OCI-LY3 (cell line): Measurements from ENCODE around the gene PLCB4.

Source experiments
- H2AFZ ChIP-seq: fragments of 200-600, 300-600 bp; shearing (Covaris generic); 2 replicates; pipeline ENCODE4 v1.6.0; 2014; ENCODE audit warnings: antibody characterized with exemption, low read depth, low read length
- H3K27ac ChIP-seq: fragments of 200-600, 300-600 bp; sonication (generic); 2 replicates; pipeline ENCODE4 v1.5.1; 2014; ENCODE audit warnings: mild to moderate bottlenecking, low read length, moderate library complexity, mixed read lengths
- H3K27me3 ChIP-seq: fragments of 200-600, 300-600 bp; sonication (generic); 2 replicates; pipeline ENCODE4 v1.6.1; 2014; ENCODE audit warnings: low read depth, low read length, mixed read lengths
- H3K36me3 ChIP-seq: fragments of 200-600, 300-600 bp; sonication (generic); replicated peaks from 2 replicates; pipeline ENCODE3; 2014; ENCODE audit warnings: low read depth, low read length, mixed read lengths
- H3K4me1 ChIP-seq: fragments of 300-600, 200-600 bp; sonication (generic); 2 replicates; pipeline ENCODE4 v1.6.1; 2014; ENCODE audit warnings: low read length, mixed read lengths
- H3K4me2 ChIP-seq: fragments of 200-600, 300-600 bp; sonication (generic); 2 replicates; pipeline ENCODE4 v1.6.1; 2014; ENCODE audit warnings: low read length, mixed read lengths
- H3K4me3 ChIP-seq: fragments of 300-600, 200-600 bp; sonication (generic); 2 replicates; pipeline ENCODE4 v1.5.1; 2014; ENCODE audit warnings: antibody characterized with exemption, mild to moderate bottlenecking, low read length, moderate library complexity
- H3K79me2 ChIP-seq: fragments of 300-600, 200-600 bp; shearing (Covaris generic); 2 replicates; pipeline ENCODE4 v1.6.1; 2014; ENCODE audit warnings: mild to moderate bottlenecking, low read length, mixed read lengths
- H3K9ac ChIP-seq: fragments of 300-600, 200-600 bp; shearing (Covaris generic); 2 replicates; pipeline ENCODE4 v1.6.0; 2014; ENCODE audit warnings: mild to moderate bottlenecking, low read length, moderate library complexity
- H3K9me3 ChIP-seq: fragments of 200-600, 300-600 bp; shearing (Covaris generic); 2 replicates; pipeline ENCODE4 v1.6.1; 2014; ENCODE audit warnings: low read length, mixed read lengths; ENCODE audit not compliant: insufficient read depth
- H4K20me1 ChIP-seq: fragments of 200-600, 300-600 bp; sonication (generic); 2 replicates; pipeline ENCODE4 v1.6.1; 2016; ENCODE audit warnings: low read length, mixed read lengths; ENCODE audit not compliant: insufficient read depth
- EZH2phosphoT487 ChIP-seq: fragments of 200-600 bp; shearing (Covaris generic); IDR thresholded peaks from 2 replicates; pipeline ENCODE4 v1.6.1; 2018; ENCODE audit warnings: antibody characterized with exemption, mixed run types, low read depth
- TF ChIP-seq, protein P1 (sequence below): fragments of 200-600, 300-600 bp; sonication (generic); IDR thresholded peaks from 2 replicates; pipeline ENCODE4 v1.5.1; 2014; ENCODE audit warnings: antibody characterized with exemption, low read length, low read depth

PLCB4 gene

GRCh38 chr20:9128568-9128967 lies 59.7 kb downstream of the PLCB4 start:
- TF ChIP-seq EZH2phosphoT487: no peak
- TF ChIP-seq, protein P1, sequence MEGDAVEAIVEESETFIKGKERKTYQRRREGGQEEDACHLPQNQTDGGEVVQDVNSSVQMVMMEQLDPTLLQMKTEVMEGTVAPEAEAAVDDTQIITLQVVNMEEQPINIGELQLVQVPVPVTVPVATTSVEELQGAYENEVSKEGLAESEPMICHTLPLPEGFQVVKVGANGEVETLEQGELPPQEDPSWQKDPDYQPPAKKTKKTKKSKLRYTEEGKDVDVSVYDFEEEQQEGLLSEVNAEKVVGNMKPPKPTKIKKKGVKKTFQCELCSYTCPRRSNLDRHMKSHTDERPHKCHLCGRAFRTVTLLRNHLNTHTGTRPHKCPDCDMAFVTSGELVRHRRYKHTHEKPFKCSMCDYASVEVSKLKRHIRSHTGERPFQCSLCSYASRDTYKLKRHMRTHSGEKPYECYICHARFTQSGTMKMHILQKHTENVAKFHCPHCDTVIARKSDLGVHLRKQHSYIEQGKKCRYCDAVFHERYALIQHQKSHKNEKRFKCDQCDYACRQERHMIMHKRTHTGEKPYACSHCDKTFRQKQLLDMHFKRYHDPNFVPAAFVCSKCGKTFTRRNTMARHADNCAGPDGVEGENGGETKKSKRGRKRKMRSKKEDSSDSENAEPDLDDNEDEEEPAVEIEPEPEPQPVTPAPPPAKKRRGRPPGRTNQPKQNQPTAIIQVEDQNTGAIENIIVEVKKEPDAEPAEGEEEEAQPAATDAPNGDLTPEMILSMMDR: no peak
- Histone ChIP-seq H3K4me3 (no peak overlapping the region), H4K20me1 (no peaks in the 10 kb centered on the region), H3K36me3 (no peaks in the 10 kb centered on the region), H3K4me2 (no peak overlapping the region), H3K4me1 (no peaks in the 10 kb centered on the region), H3K79me2 (no peaks in the 10 kb centered on the region), H3K9me3 (no peaks in the 10 kb centered on the region), H3K27ac (no peak overlapping the region), H2AFZ (no peak overlapping the region), H3K27me3 (no peaks in the 10 kb centered on the region), H3K9ac (no peak overlapping the region)

DNA sequence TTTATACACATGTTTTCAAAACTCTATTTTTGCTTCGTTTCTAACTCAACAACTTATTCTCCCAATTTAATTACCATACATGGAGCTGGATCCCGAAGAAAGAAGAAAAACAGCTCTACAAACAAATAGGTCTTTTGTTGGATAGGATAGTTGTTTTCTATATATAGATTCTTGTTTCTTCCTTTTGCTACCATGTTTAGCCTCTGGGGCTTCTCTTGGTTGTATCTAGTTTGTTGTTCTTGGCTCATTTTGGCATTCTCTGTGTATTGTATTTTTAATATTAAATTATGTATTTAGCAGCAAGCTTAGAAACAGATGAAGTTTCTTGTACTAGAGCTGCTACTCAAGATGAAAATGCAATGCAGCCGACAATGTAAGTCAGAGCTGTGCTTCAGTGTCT lies 60.9 kb downstream of the PLCB4 start:
- no peak overlapping the region for H3K4me3 ChIP-seq
- TF ChIP-seq, protein P1: no peak
- no peak for TF ChIP-seq EZH2phosphoT487

GRCh38 chr20:9130521-9130920 lies 61.6 kb downstream of the PLCB4 start:
- Histone ChIP-seq H3K36me3 (no peaks in the 10 kb centered on the region), H2AFZ (no peak overlapping the region), H3K4me3 (no peak overlapping the region), H3K9ac (no peak overlapping the region), H3K27me3 (no peaks in the 10 kb centered on the region), H3K4me1 (no peaks in the 10 kb centered on the region), H4K20me1 (no peaks in the 10 kb centered on the region), H3K79me2 (no peaks in the 10 kb centered on the region), H3K9me3 (no peaks in the 10 kb centered on the region), H3K4me2 (no peak overlapping the region), H3K27ac (no peak overlapping the region)
- no peak for TF ChIP-seq EZH2phosphoT487
- TF ChIP-seq, protein P1: no peak

More for the DNA sequence above, 60.9 kb downstream of the PLCB4 start:
- no peaks in the 10 kb centered on the region for H4K20me1 ChIP-seq
- no peaks in the 10 kb centered on the region for H3K79me2 ChIP-seq
- no peaks in the 10 kb centered on the region for H3K27me3 ChIP-seq
- no peak overlapping the region for H3K4me2 ChIP-seq
- no peaks in the 10 kb centered on the region for H3K9me3 ChIP-seq
- no peaks in the 10 kb centered on the region for H3K36me3 ChIP-seq
- H3K9ac ChIP-seq: no peak overlapping the region
- H2AFZ ChIP-seq: no peak overlapping the region
- no peaks in the 10 kb centered on the region for H3K4me1 ChIP-seq
- H3K27ac ChIP-seq: no peak overlapping the region

- TF ChIP-seq, protein P1: no peak
- no peak for TF ChIP-seq EZH2phosphoT487
- Histone ChIP-seq H3K9me3 (no peaks in the 10 kb centered on the region), H2AFZ (no peak overlapping the region), H3K36me3 (no peaks in the 10 kb centered on the region), H3K27me3 (no peaks in the 10 kb centered on the region), H4K20me1 (no peaks in the 10 kb centered on the region), H3K9ac (no peak overlapping the region), H3K79me2 (no peaks in the 10 kb centered on the region), H3K4me1 (no peaks in the 10 kb centered on the region), H3K4me3 (no peak overlapping the region), H3K4me2 (no peak overlapping the region), H3K27ac (no peak overlapping the region)
Measured at GRCh38 chr20:9131841-9132240, 63.0 kb downstream of the PLCB4 start.
